GM12878 (cell line): ENCODE measurements around the gene TTC23. TPM values are rescaled to one million over a fixed set of nuclear protein-coding genes. Genes with fewer than 3 reads are reported as not detected.

Experiments used
- ATAC-seq: fragments of 200-7000 bp; cut with Tn5 transposase; 3 replicates; pipeline ENCODE4 v1.9.1; 2020; ENCODE audit warnings: mild to moderate bottlenecking, moderate library complexity
- BruUV-seq: library from RNA; stranded (reverse); fragments of 400-500 nt; replicated peaks from 2 replicates; lab custom pipeline; 2021; lab: Mats Ljungman, UMichigan
- CTCF ChIA-PET: fragments of 300-600 bp; sonication (Branson Sonifier 250); formaldehyde crosslinking; extraction: SDS; loops from one replicate; lab custom pipeline; 2021; ENCODE audit warnings: inconsistent platforms; lab: Yijun Ruan, JAX
- POLR2A ChIA-PET: fragments of 350-600 bp; formaldehyde crosslinking; extraction: SDS; loops from one replicate; lab custom pipeline; 2021; ENCODE audit warnings: inconsistent platforms; lab: Charles Lee
- RAD21 ChIA-PET: fragments of 300-600 bp; sonication (Branson Sonifier 250); formaldehyde crosslinking; loops from one replicate; lab custom pipeline; 2023; ENCODE audit warnings: antibody characterized with exemption; ENCODE audit not compliant: unreplicated experiment; lab: Charles Lee
- SMC1A ChIA-PET: fragments of 300-600 bp; sonication (Branson Sonifier 250); formaldehyde crosslinking; loops from one replicate; lab custom pipeline; 2023; ENCODE audit not compliant: unreplicated experiment, uncharacterized antibody; lab: Charles Lee
- DNase-seq: peaks from one replicate; pipeline ENCODE4 v3.0.0-alpha.2; 2011; ENCODE audit warnings: low read depth, low spot score
- FAIRE-seq: peaks from 3 replicates; lab custom pipeline; 2011; peaks lifted over from hg19 to GRCh38; lab: Jason Lieb, UNC
- H2AFZ ChIP-seq: 2 replicates; pipeline ENCODE4 v1.6.0; 2011; ENCODE audit warnings: low read depth, low read length, control low read depth; ENCODE audit not compliant: control insufficient read depth
- H3K27ac ChIP-seq: 2 replicates; pipeline ENCODE4 v1.5.1; 2011; ENCODE audit warnings: control low read depth; ENCODE audit not compliant: control insufficient read depth, insufficient read depth
- H3K27me3 ChIP-seq, 2 experiments: replicated peaks in 1 of 2; 2 replicates each; pipeline versions ENCODE4 v1.6.0 to v1.6.1; 2011; ENCODE audit warnings: low read length in 1 of 2; ENCODE audit not compliant: control insufficient read depth in 2 of 2, insufficient read depth in 2 of 2
- H3K36me3 ChIP-seq, 2 experiments: 2 replicates each; pipeline ENCODE4 v1.5.1; 2011; ENCODE audit warnings: low read length in 1 of 2; ENCODE audit not compliant: control insufficient read depth in 2 of 2, insufficient read depth in 2 of 2
- H3K4me1 ChIP-seq: 2 replicates; pipeline ENCODE4 v1.6.1; 2011; ENCODE audit warnings: mild to moderate bottlenecking, low read length, moderate library complexity, mixed read lengths; ENCODE audit not compliant: control insufficient read depth, insufficient read depth
- H3K4me2 ChIP-seq: 2 replicates; pipeline ENCODE4 v1.6.0; 2011; ENCODE audit warnings: control low read depth; ENCODE audit not compliant: control insufficient read depth, insufficient read depth
- H3K4me3 ChIP-seq: fragments of 200-600 bp; sonication (generic); 2 replicates; pipeline ENCODE4 v1.5.1; 2016
- H3K79me2 ChIP-seq: 2 replicates; pipeline ENCODE4 v1.6.0; 2011; ENCODE audit warnings: low read length; ENCODE audit not compliant: control insufficient read depth, insufficient read depth
- H3K9ac ChIP-seq: 2 replicates; pipeline ENCODE4 v1.8.0; 2011; ENCODE audit warnings: low read length, control low read depth, mixed read lengths; ENCODE audit not compliant: control insufficient read depth, insufficient read depth
- H3K9me3 ChIP-seq: replicated peaks from 3 replicates; pipeline ENCODE4 v1.5.1; 2011; ENCODE audit warnings: mild to moderate bottlenecking, low read length; ENCODE audit not compliant: control insufficient read depth, insufficient read depth
- H4K20me1 ChIP-seq: 2 replicates; pipeline ENCODE4 v1.6.0; 2011; ENCODE audit not compliant: control insufficient read depth, insufficient read depth
- CBX3 ChIP-seq: fragments of 200-600 bp; sonication (generic); IDR thresholded peaks from 2 replicates; pipeline ENCODE4 v1.6.1; 2016; ENCODE audit warnings: low read depth, borderline replicate concordance
- CBX5 ChIP-seq: sonication (generic); IDR thresholded peaks from 2 replicates; pipeline ENCODE4 v1.6.1; 2016; ENCODE audit warnings: low read depth, moderate library complexity, mild to moderate bottlenecking, inconsistent platforms
- CEBPB ChIP-seq, 2 experiments: fragments of 150-350 bp in 1 of 2; IDR thresholded peaks; 2 replicates each; pipeline ENCODE4 v1.6.1; 2012 to 2014; ENCODE audit warnings: low read depth in 2 of 2, low read length in 2 of 2, borderline replicate concordance in 1 of 2, inconsistent platforms in 1 of 2
- FOXM1 ChIP-seq: IDR thresholded peaks from 2 replicates; pipeline ENCODE4 v1.6.1; 2012; ENCODE audit warnings: low read depth, mild to moderate bottlenecking, inconsistent platforms, low read length, moderate library complexity
- HDAC6 ChIP-seq: fragments of 200-600 bp; sonication (generic); IDR thresholded peaks from one replicate; pipeline ENCODE4 v1.8.0; 2017; ENCODE audit warnings: antibody characterized with exemption; ENCODE audit not compliant: unreplicated experiment
- KLF5 ChIP-seq: fragments of 450-650 bp; IDR thresholded peaks from 2 replicates; pipeline ENCODE4 v1.6.1; 2014; ENCODE audit warnings: mild to moderate bottlenecking; ENCODE audit not compliant: partially characterized antibody
- LARP7 ChIP-seq: fragments of 450-650 bp; IDR thresholded peaks from 2 replicates; pipeline ENCODE4 v1.6.1; 2017; ENCODE audit warnings: mild to moderate bottlenecking
- NR2C1 ChIP-seq: fragments of 450-650 bp; IDR thresholded peaks from 2 replicates; pipeline ENCODE4 v1.6.1; 2017; ENCODE audit warnings: antibody characterized with exemption, mild to moderate bottlenecking, moderate library complexity
- POLR2A ChIP-seq: IDR thresholded peaks from 2 replicates; pipeline ENCODE4 v1.6.1; 2011; ENCODE audit warnings: low read depth, mild to moderate bottlenecking, low read length
- SPI1 ChIP-seq: IDR thresholded peaks from 2 replicates; pipeline ENCODE4 v1.6.1; 2011; ENCODE audit warnings: low read depth, mild to moderate bottlenecking, low read length, moderate library complexity, borderline replicate concordance; ENCODE audit not compliant: insufficient read depth
- YY1 ChIP-seq: IDR thresholded peaks from 2 replicates; pipeline ENCODE4 v1.6.1; 2011; ENCODE audit warnings: low read depth, mild to moderate bottlenecking, low read length
- ZBTB33 ChIP-seq: fragments of 450-650 bp; IDR thresholded peaks from 2 replicates; pipeline ENCODE4 v1.6.1; 2017; ENCODE audit warnings: mild to moderate bottlenecking
- ZSCAN29 ChIP-seq: fragments of 450-650 bp; IDR thresholded peaks from 2 replicates; pipeline ENCODE4 v1.6.1; 2017; ENCODE audit warnings: mild to moderate bottlenecking, moderate library complexity
- WGBS: methylation state at CpG from one replicate; pipeline ENCODE4 v1.1.6; 2016; ENCODE audit warnings: low lambda C conversion rate; ENCODE audit not compliant: insufficient replicate concordance, insufficient coverage; ENCODE audit errors: missing lambda C conversion rate; 5-methylcytosine and 5-hydroxymethylcytosine counted together
- in situ Hi-C: fragments of 300-500 bp; cut with MboI; formaldehyde crosslinking; loops from 9 replicates; pipeline ENCODE4 v1.14.3; 2018; ENCODE audit warnings: mixed read lengths
- intact Hi-C: fragments of 100-400 bp; cut with micrococcal nuclease; formaldehyde crosslinking; loops from one replicate; pipeline ENCODE4 v1.14.2; 2022; ENCODE audit not compliant: unreplicated experiment
- polyA plus RNA-seq, 11 experiments: library from polyadenylated mRNA; depleted of rRNA in 4 of 11; unstranded in 6 of 11; stranded (reverse) in 5 of 11; fragments of >200 nt; fragmentation: Nextera tagmentation in 4 of 11; fragmentation: Illumina TruSeq in 1 of 11; extraction: Ambion mirVana in 4 of 11; extraction: Trizol in 1 of 11; gene quantifications; 1 replicate in 1 of 11; 2 replicates in 10 of 11; pipeline versions ENCODE4 v1.2.1 to v1.2.3, GENCODE V29; 2011 to 2016; ENCODE audit warnings: inconsistent platforms in 2 of 11, missing spikeins in 2 of 11, low read depth in 1 of 11
- total RNA-seq, 4 experiments: library from RNA; depleted of rRNA in 3 of 4; stranded (reverse); fragments of >200 nt in 3 of 4; fragmentation: Illumina TruSeq in 1 of 4; extraction: Trizol in 1 of 4; gene quantifications; 2 replicates each; pipeline versions ENCODE4 v1.2.1 to v1.2.3, GENCODE V29; 2013 to 2021
- TF ChIP-seq, protein P1 (sequence below): fragments of 450-650 bp; conservative IDR thresholded peaks from 2 replicates; pipeline ENCODE4 v1.6.1; 2017; ENCODE audit warnings: mild to moderate bottlenecking, moderate library complexity

TTC23 gene
- total and polyA plus RNA-seq, 10 of the 15 experiments (the other 5 are each of a cell fraction or from before 2014, with no cell fraction given): 1.2 to 9.0 (median 6.5) TPM

- ChIA-PET RAD21 (interaction anchor here (0.9 to 9.4 kb wide), 13 partner anchors 10 to 481 kb away, joined by 3 to 137 read pairs (median 11); partner anchors contain the start of gene LYSMD4), CTCF (interaction anchor here (0.6 to 11.6 kb wide), 21 partner anchors 8 to 521 kb away, joined by 3 to 184 read pairs (median 9); partner anchors contain the start of gene LRRC28), SMC1A (interaction anchor here (0.8 to 12.9 kb wide), 19 partner anchors 12 to 483 kb away, joined by 3 to 163 read pairs (median 4); no protein-coding TSS in a partner anchor), POLR2A (no interaction called here)
- in situ Hi-C loops: loop anchor here (5.0 to 25.0 kb wide), 2 partner anchors 428 to 1338 kb away; partner anchors contain the start of genes ASB7 and LINS1
- Histone ChIP-seq H3K9me3 (no peaks in the 10 kb centered on the region; the same call in 2 of the 3 replicates), H3K27me3 (no peaks in the 10 kb centered on the region), H3K27ac (no peak overlapping the region), H3K36me3 (no peaks in the 10 kb centered on the region; a peak in 1 of 4 replicates), H3K4me2 (no peak overlapping the region), H3K4me1 (no peaks in the 10 kb centered on the region), H3K79me2 (no peaks in the 10 kb centered on the region), H4K20me1 (no peaks in the 10 kb centered on the region), H3K9ac (no peak overlapping the region), H2AFZ (no peak overlapping the region), H3K4me3 (no peak overlapping the region)
- FAIRE-seq (no peak), DNase-seq (no peak), ATAC-seq (no peak)
- intact Hi-C loops: loop anchor here (1.0 to 5.0 kb wide), 3 partner anchors 228 to 481 kb away; no protein-coding TSS in a partner anchor
- 79% methylated on average over 3 of the region's 3 CpGs for WGBS
- no TSS peak for BruUV-seq
- TF ChIP-seq, protein P1, sequence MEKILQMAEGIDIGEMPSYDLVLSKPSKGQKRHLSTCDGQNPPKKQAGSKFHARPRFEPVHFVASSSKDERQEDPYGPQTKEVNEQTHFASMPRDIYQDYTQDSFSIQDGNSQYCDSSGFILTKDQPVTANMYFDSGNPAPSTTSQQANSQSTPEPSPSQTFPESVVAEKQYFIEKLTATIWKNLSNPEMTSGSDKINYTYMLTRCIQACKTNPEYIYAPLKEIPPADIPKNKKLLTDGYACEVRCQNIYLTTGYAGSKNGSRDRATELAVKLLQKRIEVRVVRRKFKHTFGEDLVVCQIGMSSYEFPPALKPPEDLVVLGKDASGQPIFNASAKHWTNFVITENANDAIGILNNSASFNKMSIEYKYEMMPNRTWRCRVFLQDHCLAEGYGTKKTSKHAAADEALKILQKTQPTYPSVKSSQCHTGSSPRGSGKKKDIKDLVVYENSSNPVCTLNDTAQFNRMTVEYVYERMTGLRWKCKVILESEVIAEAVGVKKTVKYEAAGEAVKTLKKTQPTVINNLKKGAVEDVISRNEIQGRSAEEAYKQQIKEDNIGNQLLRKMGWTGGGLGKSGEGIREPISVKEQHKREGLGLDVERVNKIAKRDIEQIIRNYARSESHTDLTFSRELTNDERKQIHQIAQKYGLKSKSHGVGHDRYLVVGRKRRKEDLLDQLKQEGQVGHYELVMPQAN: no peak
- TF ChIP-seq CBX3: no peak
Measured at GRCh38 chr15:99273801-99274200, 24.4 kb upstream of the TTC23 start.

- WGBS: 91% methylated on average over 5 of the region's 5 CpGs
- intact Hi-C loops (no loop called here), in situ Hi-C loops (loop anchor here (10.0 to 25.0 kb wide), 2 partner anchors 646 to 1344 kb away; partner anchors contain the start of genes ASB7 and LINS1)
- ChIA-PET SMC1A (interaction anchor here (0.8 to 12.9 kb wide), 8 partner anchors 13 to 490 kb away, joined by 3 to 163 read pairs (median 6); no protein-coding TSS in a partner anchor), POLR2A (no interaction called here), RAD21 (interaction anchor here (1.2 to 9.4 kb wide), 4 partner anchors 14 to 435 kb away, joined by 3 to 137 read pairs (median 6); partner anchors contain the start of gene LRRC28), CTCF (interaction anchor here (1.2 to 11.6 kb wide), 5 partner anchors 8 to 488 kb away, joined by 4 to 184 read pairs (median 7); no protein-coding TSS in a partner anchor)
- no peaks in the 10 kb centered on the region for H3K79me2 ChIP-seq
- BruUV-seq: no TSS peak
- H4K20me1 ChIP-seq: no peaks in the 10 kb centered on the region
- H3K4me3 ChIP-seq: no peak overlapping the region
- FAIRE-seq (no peak), ATAC-seq (no peak), DNase-seq (no peak)
- H3K36me3 ChIP-seq: no peaks in the 10 kb centered on the region
- H3K27me3 ChIP-seq: no peaks in the 10 kb centered on the region
- no peak overlapping the region for H2AFZ ChIP-seq
- H3K9ac ChIP-seq: no peak overlapping the region
- no peaks in the 10 kb centered on the region for H3K4me1 ChIP-seq
- no peak overlapping the region for H3K4me2 ChIP-seq
- no peak overlapping the region for H3K27ac ChIP-seq
- no peaks in the 10 kb centered on the region; the same call in 2 of the 3 replicates for H3K9me3 ChIP-seq
- TF ChIP-seq CBX5 (no peak), FOXM1 (no peak), KLF5 (no peak), LARP7 (no peak), POLR2A (no peak), ZSCAN29 (no peak), CEBPB (IDR thresholded peaks at IDR 0.05; ENCODE audit: borderline replicate concordance in 1 of 2, low read depth in 2 of 2, low read length in 2 of 2) (no peak), SPI1 (no peak), YY1 (no peak), NR2C1 (no peak), HDAC6 (no peak), ZBTB33 (no peak)
Measured at GRCh38 chr15:99268431-99268830, 19.1 kb upstream of the TTC23 start.
